Tongue (tissue), 3 donors: ENCODE data around the gene ZNF732. TPM values are rescaled to one million over a fixed set of nuclear protein-coding genes. Genes with fewer than 3 reads are reported as not detected.
"Not testable (repeated sequence)": the region's sequence is repeated elsewhere in the genome, so short reads cannot be mapped to it uniquely, and the experiment has no call there.

Experiments used
- DNase-seq: peaks from one replicate; pipeline ENCODE4 v3.0.0-alpha.2; 2015
- small RNA-seq: library from RNA; depleted of rRNA; stranded (forward); fragments of <200 nt; gene quantifications from one replicate; pipeline ENCODE3, GENCODE V24; 2014; ENCODE audit warnings: low replicate concordance
- total RNA-seq: library from RNA; depleted of rRNA; stranded (reverse); fragments of >200 nt; gene quantifications from one replicate; pipeline ENCODE4 v1.2.3, GENCODE V29; 2014

Gene ZNF732
- total RNA-seq, 1 donor from 2014 or later: 4.3 TPM

DNA sequence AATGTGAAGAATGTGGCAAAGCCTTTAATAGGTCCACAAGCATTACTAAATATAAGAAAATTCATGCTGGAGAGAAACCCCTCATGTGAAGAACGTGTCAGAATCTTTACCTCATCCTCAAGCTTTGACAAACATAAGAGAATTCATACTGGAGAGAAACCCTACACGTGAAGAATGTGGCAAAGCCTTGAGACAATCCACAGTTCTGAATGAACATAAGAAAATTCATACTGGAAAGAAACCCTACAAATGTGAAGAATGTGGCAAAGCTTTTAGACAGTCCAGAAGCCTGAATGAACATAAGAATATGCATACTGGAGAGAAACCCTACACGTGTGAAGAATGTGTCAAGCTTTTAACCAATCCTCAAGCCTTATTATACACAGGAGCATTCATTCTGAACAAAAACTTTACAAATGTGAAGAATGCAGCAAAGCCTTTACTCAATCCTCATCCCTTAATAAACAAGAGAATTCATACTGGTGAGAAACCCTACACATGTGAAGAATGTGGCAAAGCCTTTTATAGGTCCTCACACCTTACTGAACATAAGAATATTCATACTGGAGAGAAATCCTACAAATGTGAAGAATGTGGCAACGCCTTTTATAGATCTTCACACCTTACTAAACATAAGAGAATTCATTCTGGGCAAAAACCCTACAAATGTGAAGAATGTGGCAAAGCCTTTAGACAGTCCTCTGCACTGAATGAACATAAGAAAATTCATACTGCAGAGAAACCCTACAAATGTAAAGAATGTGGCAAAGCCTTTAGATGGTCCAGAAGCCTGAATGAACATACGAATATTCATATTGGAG lies 51.1 kb downstream of the ZNF732 start:
- DNase-seq: no peak

DNA sequence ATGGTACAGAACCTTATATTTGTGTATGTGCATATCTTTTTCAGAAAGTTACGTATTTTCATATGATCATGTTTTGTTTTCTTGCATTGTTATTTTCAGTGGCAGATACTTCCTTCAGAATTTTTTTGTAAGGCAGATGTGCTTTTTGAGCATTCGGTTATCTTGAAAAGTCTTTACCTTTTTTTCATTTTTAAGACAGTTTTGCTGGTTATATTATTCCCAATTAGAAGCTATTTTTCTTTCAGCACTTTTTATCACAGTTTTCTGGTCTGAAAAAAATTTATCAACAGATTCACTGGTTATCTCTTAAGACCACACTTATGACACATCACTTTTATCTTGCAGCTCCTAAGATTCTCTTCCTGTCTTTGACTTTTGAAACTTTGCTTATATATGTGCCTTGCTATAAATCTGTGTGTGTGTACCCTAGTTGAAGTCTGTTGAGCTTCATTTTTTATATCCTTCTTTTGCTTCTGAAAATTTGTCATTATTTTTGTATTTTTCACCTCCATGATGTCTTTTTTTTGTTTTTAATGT lies 53.1 kb downstream of the ZNF732 start:
- no peak for DNase-seq

DNA sequence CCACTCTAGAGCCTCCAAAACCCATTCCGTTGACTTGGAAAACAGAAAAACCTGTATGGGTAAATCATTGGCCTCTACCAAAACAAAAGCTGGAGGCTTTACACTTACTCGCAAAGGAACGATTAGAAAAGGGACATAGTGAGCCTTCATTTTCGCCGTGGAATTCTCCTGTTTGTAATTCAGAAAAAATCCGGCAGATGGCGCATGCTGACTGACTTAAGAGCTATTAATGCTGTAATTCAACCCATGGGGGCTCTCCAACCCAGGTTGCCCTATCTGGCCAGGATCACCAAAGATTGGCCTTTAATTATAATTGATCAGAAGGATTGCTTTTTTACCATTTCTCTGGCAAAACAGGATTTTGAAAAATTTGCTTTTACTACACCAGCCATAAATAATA lies 60.8 kb downstream of the ZNF732 start:
- peak; percentile 19 for DNase-seq

DNA sequence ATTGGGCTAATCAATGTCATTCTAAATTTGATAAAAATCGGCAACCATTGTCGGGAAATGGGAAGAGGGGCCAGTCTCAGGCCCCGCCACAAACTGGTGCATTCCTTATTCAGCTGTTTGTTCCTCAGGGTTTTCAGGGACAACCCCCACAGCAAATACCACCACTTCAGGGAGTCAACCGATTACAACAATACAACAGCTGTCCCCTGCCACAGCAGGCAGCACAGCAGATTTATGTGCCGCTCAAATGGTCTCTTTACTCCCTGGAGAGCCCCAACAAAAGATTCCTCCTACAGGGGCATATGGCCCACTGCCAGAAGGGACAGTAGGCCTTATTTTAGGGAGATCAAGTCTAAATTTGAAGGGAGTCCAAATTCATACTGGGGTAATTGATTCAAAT lies 61.8 kb downstream of the ZNF732 start:
- no peak for DNase-seq

DNA sequence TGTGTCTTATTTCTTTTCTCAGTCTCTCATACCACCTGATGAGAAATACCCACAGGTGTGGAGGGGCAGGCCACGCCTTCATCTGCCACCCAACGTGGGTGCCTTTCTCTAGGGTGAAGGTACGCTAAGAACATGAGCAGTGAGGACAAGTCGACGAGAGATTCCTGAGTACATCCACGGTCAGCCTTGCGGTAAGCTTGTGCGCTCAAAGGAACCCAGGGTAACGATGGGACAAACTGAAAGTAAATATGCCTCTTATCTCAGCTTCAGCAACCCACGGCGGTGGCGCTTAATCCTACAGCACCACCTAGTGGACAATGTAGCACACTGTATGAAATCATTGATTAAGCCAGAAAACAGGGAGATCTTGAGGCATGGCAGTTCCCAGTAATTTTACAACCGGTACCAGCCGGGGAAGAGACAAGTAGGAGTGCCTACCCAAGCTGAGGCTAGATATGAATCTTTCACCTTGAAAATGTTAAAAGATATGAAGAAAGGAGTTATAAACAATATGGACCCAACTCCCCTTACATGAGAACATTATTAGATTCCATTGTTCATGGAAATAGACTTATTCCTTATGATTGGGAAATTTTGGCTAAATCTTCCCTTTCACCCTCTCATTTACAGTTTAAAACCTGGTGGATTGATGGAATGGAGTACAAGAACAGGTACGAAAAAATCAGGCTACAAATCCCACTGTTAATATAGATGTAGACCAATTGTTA lies 63.0 kb downstream of the ZNF732 start:
- DNase-seq: peak; percentile 20

DNA sequence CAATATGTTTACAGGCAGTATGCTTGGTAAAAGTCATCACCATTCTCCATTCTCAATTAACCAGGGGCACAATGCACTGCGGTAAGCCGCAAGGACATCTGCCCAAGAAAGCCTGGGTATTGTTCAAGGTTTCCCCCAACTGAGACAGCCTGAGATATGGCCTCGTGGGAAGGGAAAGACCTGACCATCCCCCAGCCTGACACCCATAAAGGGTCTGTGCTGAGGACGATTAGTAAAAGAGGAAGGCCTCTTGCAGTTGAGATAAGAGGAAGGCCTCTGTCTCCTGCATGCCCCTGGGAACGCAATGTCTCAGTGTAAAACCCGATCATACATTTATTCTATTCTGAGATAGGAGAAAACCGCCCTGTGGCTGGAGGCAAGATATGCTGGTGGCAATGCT lies 63.9 kb downstream of the ZNF732 start:
- DNase-seq: not testable (repeated sequence)

DNA sequence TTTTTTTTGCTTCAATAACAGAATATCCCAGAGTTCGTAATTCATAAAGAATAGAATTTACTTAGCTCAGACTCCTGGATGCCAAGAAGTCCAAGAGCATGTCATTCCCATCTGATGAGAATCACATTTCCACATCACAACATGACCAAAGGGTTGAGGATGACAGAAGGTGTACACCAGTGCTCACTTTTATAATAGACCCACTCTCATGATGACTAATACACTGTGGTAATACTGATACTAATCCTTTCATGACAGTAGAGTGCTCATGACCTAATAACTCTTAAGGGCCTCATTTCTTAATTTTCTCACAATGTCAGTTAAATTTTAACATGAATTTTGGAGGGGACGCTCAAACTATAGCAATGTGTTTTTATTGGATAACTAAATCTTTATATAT lies 69.2 kb downstream of the ZNF732 start:
- no peak for DNase-seq

DNA sequence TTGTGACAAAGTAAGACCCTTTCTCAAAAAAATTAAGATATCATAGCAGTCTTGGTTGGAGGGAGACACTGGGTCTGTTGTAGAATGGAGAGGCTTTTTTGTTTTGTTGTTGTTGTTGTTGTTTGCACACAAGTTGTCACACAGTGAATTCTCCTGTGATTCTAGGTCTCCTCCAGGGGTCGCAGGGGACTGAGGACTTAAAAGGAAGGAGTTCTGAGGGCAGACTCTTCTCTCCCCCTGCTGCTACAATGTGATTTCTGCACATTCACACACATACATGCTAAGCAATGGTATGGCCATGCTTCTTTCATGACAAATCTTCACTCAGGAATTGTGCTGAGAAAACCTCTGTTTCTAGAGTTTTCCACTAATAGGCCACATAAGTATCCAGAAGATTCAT lies 71.1 kb downstream of the ZNF732 start:
- DNase-seq: no peak

DNA sequence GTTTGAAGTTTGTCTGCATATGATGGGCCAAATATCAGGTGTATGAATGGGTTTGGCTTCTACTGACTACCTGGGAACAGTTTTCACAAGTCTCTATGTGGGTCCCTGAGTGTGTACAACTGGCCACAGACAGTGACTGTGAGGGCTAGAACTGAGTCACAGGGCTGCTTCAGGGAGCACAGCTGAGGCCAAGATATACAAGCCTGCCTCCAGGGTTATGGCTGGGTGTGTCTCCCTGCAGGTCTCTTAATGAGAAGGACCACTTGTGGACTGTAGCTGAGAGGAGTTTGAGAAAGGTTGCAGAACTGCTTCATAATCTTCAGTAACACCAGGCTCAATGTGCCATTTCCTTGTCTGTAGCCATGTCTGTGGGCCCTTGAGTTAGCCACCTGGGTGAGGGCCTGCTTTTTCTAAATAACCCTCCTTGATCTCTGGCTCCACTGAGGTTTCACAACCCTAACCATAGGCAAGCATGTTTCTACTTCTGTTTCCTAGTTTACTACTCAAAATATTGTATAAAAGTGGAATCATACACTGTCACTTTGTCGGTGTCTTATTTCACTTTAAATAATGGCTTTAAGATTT lies 81.3 kb downstream of the ZNF732 start:
- DNase-seq: no peak

Small RNA genes within 50 kb of the gene (small RNA-seq; reads per million reads assigned to genes)
- gene AC079140.2 (not detected), gene MIR571 (not detected)

Other genes starting within 250 kb of the ZNF732 start
- 18.5 TPM for gene ZNF718, start 181.0 kb downstream of the ZNF732 start, total RNA-seq
- 36.8 TPM for gene ZNF141, start 32.3 kb upstream of the ZNF732 start, total RNA-seq
- gene ZNF721, start 193.7 kb upstream of the ZNF732 start, total RNA-seq: 63.1 TPM
- 35.7 TPM for gene PIGG, start 193.7 kb upstream of the ZNF732 start, total RNA-seq